Muscle layer of duodenum (tissue), 2 donors: Measurements from ENCODE around the gene THADA.

Source experiments
- H3K27ac ChIP-seq: one replicate; pipeline ENCODE4 v1.7.0; 2013; ENCODE audit warnings: mild to moderate bottlenecking, low read length
- H3K27me3 ChIP-seq: one replicate; pipeline ENCODE4 v1.7.0; 2013; ENCODE audit warnings: low read depth, mild to moderate bottlenecking, control low read depth, low read length
- H3K36me3 ChIP-seq, 2 donors: one replicate each; pipeline ENCODE4 v1.7.0; 2013; ENCODE audit warnings: low read length in 2 of 2, control low read depth in 1 of 2, mild to moderate bottlenecking in 1 of 2; ENCODE audit not compliant: insufficient read depth in 2 of 2, control insufficient read depth in 1 of 2
- H3K4me1 ChIP-seq, 2 donors: one replicate each; pipeline ENCODE4 v1.7.0; 2013; ENCODE audit warnings: low read length in 2 of 2, mild to moderate bottlenecking in 2 of 2, control low read depth in 1 of 2, moderate library complexity in 1 of 2; ENCODE audit not compliant: insufficient read depth in 2 of 2, control insufficient read depth in 1 of 2
- H3K4me3 ChIP-seq, 2 donors: one replicate each; pipeline ENCODE4 v1.7.0; 2013; ENCODE audit warnings: low read length in 2 of 2, low read depth in 1 of 2, mild to moderate bottlenecking in 1 of 2
- H3K9me3 ChIP-seq, 2 donors: one replicate each; pipeline ENCODE4 v1.7.0; 2013; ENCODE audit warnings: low read length in 2 of 2, control low read depth in 1 of 2, mild to moderate bottlenecking in 1 of 2; ENCODE audit not compliant: control insufficient read depth in 1 of 2
- donor health status: healthy.

The THADA gene

DNA sequence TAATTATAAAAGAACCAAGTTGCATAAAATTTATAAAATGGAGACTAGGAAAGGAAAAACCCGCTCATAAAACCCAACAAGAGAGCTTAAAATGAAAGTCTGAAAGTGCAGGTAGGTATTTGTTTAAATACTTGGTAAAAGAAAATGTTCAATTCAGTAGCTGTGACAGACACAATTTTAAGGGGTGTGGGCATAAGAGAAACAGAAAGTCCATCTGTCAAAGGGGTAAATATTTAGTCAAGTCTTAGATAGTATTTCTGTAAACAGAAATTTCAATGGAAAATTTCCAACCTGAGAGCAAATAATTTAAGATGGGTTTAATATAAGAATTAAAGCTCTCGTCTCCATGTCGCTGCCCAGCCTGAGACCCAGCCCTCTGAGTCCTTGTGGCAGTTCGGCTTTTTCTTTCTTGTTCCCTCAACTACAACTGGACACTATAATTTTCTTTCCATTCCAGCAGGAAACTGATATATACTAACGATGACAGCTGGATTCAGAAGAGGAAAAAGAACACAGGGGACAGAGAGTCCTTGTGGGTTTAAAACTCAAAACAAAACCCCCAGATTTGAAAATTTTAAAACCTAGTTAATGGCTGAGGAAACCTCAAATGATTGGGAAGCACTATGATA lies 281.4 kb downstream of the THADA start:
- Histone ChIP-seq H3K9me3 (no peaks in the 10 kb centered on the region), H3K4me1 (peaks cover 17 to 45% of the 10 kb centered on the region in 2 donors), H3K27me3 (no peaks in the 10 kb centered on the region), H3K36me3 (no peaks in the 10 kb centered on the region), H3K4me3 (no peak overlapping the region), H3K27ac (no peak overlapping the region)

DNA sequence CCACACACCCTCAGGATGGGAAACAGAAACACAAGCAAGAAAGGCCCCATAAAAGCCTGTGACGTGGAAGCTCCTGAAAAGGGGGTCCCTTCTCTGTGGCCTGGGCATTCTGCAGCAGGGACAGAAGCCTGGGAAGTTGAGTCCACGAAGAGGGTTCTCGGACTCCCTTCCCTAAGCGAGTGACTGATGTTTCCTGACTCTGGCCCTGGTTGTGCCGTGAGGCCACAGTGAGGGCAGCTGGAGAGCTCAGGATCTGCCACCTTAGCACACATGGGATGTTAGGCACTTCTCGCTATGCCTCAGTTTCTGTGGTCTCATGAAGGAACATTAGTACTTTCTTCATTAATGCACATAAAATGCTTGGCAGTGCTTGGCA lies 282.2 kb downstream of the THADA start:
- Histone ChIP-seq H3K9me3 (no peaks in the 10 kb centered on the region), H3K36me3 (no peaks in the 10 kb centered on the region), H3K4me3 (no peak overlapping the region), H3K4me1 (peaks cover 17 to 37% of the 10 kb centered on the region in 2 donors), H3K27me3 (no peaks in the 10 kb centered on the region), H3K27ac (peak overlapping the region; percentile 37)

DNA sequence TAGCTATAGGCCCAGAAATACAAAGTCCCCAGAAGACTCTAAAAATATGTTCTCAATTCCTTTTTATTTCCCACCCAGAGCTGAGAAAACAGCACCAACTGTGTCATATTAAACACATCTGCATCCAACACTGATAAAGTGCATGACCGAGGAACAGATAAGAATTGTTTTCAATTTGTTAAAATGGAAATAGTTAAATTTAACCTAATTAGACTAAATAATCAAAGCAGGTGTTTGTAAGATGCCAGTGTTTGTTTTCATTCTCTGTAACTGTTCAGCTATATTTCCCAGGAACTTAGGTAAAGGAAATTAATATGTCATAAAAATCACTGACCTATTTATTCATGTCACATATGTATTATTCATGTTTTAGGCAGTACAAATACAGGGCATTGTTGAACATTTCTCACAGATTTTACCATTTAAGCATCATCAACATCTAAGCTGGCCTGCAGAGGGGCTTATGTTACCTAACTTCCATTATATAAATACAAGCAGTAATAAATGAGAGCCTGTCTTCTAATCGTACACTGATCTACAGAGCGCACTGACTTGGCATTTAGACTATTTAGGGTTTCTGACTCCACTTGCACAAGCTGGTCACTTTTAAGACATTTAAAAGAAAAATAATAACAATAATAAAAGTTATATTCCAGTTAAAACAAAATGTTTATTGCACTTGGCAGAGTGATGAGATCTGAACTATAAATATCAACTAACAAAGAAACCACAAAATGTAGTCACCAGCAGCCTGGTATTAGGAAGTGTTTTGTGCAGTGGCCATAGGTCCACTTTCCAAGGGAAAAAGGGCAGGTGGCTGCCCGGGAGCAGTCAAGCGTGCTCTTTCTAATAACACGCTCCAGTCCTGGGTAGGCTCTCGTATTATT lies 282.8 kb downstream of the THADA start:
- H3K4me1 ChIP-seq: peaks cover 17 to 35% of the 10 kb centered on the region in 2 donors
- H3K36me3 ChIP-seq: no peaks in the 10 kb centered on the region
- no peak overlapping the region for H3K4me3 ChIP-seq
- no peaks in the 10 kb centered on the region for H3K27me3 ChIP-seq
- no peaks in the 10 kb centered on the region for H3K9me3 ChIP-seq
- peak overlapping the region; percentile 61 for H3K27ac ChIP-seq

DNA sequence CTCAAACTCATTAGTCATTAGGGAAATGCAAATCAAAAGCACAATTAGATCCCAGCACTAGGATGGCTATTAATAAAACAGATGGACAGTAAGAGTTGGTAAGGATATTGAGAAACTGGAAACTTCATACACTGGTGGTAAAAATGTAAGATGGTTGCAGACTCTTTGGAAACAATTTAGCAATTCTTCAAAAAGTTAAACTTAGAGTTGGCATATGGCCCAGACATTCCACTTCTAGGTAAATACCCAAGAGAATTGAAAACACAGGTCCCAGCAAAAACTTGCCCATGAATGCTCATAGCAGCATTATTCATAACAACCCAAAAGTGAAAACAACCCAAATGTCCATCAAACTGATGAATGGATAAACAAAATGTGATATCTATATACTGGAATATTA lies 284.6 kb downstream of the THADA start:
- Histone ChIP-seq H3K4me1 (peaks cover 24 to 35% of the 10 kb centered on the region in 2 donors), H3K27me3 (no peaks in the 10 kb centered on the region), H3K9me3 (no peaks in the 10 kb centered on the region), H3K27ac (no peak overlapping the region), H3K36me3 (no peaks in the 10 kb centered on the region), H3K4me3 (no peak overlapping the region)

DNA sequence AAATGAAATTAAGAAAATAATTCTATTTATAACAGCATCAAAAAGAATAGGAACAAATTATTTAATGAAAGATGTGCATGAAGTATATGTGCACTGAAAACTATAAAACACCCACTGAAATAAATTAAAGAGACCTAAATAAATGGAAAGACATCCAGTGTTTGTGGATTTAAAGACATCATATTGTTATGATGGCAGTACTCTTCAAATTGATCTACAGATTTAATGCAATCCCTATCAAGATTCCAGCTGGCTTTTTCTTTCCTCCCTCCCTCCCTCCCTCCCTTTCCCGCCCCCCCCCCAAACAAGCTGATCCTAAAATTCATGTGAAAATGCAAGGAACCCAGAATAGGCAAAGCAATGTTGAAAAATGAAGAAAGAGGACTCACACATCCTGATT lies 285.9 kb downstream of the THADA start:
- Histone ChIP-seq H3K4me1 (peaks cover 26 to 35% of the 10 kb centered on the region in 2 donors), H3K27me3 (no peaks in the 10 kb centered on the region), H3K4me3 (no peak overlapping the region), H3K9me3 (no peaks in the 10 kb centered on the region), H3K36me3 (no peaks in the 10 kb centered on the region), H3K27ac (no peak overlapping the region)

DNA sequence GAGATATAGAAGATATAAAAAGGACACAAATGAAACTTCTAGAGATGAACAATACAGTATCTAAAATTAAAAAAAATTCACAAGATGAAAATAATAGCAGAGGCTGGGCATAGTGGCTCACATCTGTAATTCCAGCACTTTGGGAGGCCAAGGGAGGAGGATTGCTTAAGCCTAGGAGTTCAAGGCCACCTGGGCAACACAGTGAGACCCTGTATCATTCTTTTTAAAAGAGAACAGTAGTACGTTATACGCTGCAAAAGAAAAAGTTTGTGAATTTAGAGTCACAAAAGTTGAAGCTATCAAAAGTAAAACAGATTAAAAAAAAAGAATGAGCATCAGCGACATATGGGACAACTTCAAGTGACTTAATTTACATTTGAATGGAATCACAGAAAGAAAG lies 287.9 kb downstream of the THADA start:
- H3K36me3 ChIP-seq: no peaks in the 10 kb centered on the region
- H3K4me1 ChIP-seq: peaks cover 18 to 27% of the 10 kb centered on the region in 2 donors

DNA sequence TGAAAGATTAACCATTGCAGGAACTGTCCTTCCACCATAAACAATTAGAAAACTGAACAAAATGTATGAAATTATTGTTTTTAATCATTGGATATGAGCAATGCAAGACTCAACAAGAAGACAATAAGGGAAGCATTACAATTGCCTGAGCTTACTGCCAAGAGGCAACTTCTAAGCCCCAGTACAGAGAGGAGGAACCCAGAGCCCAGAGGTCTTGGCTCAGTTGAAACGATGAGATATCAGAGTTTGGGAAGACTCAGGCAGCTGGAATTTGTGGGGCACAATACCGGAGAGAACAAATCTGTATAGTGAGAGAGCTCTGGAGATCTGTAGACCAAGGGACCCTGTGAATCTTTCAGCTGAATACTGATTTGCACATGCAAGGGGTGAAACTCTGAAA lies 288.8 kb downstream of the THADA start:
- H3K9me3 ChIP-seq: no peaks in the 10 kb centered on the region
- H3K36me3 ChIP-seq: no peaks in the 10 kb centered on the region
- H3K27ac ChIP-seq: no peak overlapping the region
- peaks cover 9 to 27% of the 10 kb centered on the region in 2 donors for H3K4me1 ChIP-seq
- H3K4me3 ChIP-seq: no peak overlapping the region
- no peaks in the 10 kb centered on the region for H3K27me3 ChIP-seq

More for the DNA sequence above, 287.9 kb downstream of the THADA start:
- no peak overlapping the region for H3K27ac ChIP-seq
- no peaks in the 10 kb centered on the region for H3K27me3 ChIP-seq
- no peaks in the 10 kb centered on the region for H3K9me3 ChIP-seq
- H3K4me3 ChIP-seq: no peak overlapping the region

DNA sequence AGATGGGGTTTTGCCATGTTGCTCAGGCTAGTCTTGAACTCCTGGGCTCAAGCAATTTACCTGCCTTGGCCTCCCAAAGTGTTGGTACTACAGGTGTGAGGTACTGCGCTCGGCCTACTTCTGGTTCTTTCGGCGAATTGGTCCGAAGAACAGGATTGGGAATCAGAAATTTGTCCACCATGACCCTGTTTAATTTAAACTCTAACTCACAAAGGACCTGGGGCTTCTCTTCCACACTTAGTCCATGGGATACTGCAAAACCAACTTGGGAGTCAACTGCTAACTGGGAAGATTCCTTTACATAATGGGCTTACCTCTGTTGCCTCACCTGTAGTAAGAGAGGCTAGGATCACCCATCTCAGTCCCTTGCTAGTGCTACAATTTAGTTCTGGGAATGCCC lies 289.6 kb downstream of the THADA start:
- Histone ChIP-seq H3K4me3 (no peak overlapping the region), H3K27ac (peak overlapping the region; percentile 91), H3K9me3 (no peaks in the 10 kb centered on the region), H3K27me3 (no peaks in the 10 kb centered on the region), H3K4me1 (peaks cover 15 to 27% of the 10 kb centered on the region in 2 donors), H3K36me3 (no peaks in the 10 kb centered on the region)

DNA sequence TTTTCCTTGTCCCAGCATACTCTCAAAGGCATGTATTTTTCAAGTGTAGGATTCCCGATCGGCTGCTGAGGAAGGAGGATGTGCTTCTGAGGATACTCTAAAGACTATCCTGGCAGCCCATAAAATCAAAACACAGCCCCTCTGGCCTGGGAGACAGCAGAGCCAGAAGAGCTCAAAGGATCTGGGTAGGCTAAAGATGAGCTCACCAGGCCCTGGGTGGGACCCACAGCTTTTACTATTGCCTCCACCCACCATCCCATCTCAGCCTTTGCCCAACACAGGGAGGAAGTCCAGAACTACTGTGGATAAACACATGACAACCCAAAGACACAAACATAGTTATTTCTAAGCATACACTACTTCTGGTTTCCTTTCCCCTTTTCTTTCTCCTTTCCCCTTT lies 290.3 kb downstream of the THADA start:
- H3K4me1 ChIP-seq: peaks cover 17 to 26% of the 10 kb centered on the region in 2 donors
- H3K4me3 ChIP-seq: no peak overlapping the region
- no peaks in the 10 kb centered on the region for H3K36me3 ChIP-seq
- no peaks in the 10 kb centered on the region for H3K27me3 ChIP-seq
- H3K27ac ChIP-seq: peak overlapping the region; percentile 91
- no peaks in the 10 kb centered on the region for H3K9me3 ChIP-seq

DNA sequence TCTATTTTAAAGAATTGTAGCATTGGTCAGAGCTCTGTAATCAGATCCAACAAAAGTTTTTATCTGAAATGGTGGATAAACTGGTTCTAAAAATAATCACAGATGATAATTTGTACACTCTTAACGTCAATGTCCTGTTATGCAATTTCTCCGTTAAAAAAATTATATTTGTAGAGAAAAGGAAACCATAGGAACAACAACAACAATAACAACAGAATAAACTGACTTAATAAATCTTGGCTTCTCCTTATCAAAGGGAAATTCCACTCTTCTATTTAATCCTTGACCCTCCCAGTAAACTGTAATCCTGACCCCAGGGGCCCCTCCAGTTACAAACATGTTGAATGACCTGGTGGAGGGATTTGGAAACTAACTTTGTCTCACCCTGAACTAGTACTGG lies 290.8 kb downstream of the THADA start:
- peak overlapping the region; percentile 91 for H3K27ac ChIP-seq
- H3K4me1 ChIP-seq: peaks cover 17 to 31% of the 10 kb centered on the region in 2 donors
- H3K9me3 ChIP-seq: no peaks in the 10 kb centered on the region
- no peaks in the 10 kb centered on the region for H3K27me3 ChIP-seq
- no peaks in the 10 kb centered on the region for H3K36me3 ChIP-seq
- no peak overlapping the region for H3K4me3 ChIP-seq

DNA sequence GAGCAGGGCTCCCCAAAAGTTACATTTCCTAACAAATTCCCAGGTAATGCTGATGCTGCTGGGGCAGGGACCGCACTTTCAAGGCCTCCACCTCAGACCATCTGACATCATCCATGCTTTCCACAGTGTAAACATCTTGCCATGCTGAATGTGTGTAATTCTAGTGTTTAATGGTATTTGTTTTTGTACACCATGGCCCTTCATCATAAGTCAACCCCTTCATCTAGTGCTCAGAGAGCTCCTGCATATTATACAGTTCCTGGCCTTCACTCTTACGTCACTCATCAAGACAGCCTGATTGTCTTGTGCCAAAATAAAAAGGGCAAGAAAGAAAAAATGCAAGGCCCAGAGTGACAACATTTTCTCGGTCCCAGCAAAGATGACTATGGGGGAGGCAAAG lies 291.9 kb downstream of the THADA start:
- Histone ChIP-seq H3K4me1 (peaks cover 17 to 32% of the 10 kb centered on the region in 2 donors), H3K9me3 (no peaks in the 10 kb centered on the region), H3K4me3 (no peak overlapping the region), H3K27ac (peak overlapping the region; percentile 28), H3K27me3 (no peaks in the 10 kb centered on the region), H3K36me3 (no peaks in the 10 kb centered on the region)
